Esophagus mucosa (tissue), 1 donor: Measurements from ENCODE around the gene CLDN5. TPM values are rescaled to one million over a fixed set of nuclear protein-coding genes. Genes with fewer than 3 reads are reported as not detected.
A peak's percentile ranks its signal among the peaks of the same experiment; 100 is the strongest.

Source experiments
- ATAC-seq: fragments of 200-7000 bp; cut with Tn5 transposase; one replicate; pipeline ENCODE4 v1.9.1; 2020
- total RNA-seq: library from RNA; stranded (reverse); gene quantifications from one replicate; pipeline ENCODE4 v1.2.4, GENCODE V29; 2023
- donor health status: DM: yes; HTN: yes; CAD: no.

The CLDN5 gene
- total RNA-seq, 1 donor from 2014 or later, result 10.4 TPM

GRCh38 chr22:19478901-19479354 is 45.3 kb downstream of the CLDN5 start, which contains the start of gene UFD1:
UFD1 (minus strand) TSS chr22:19479193; CDS start chr22:19479085, 108 bp downstream.
- peak; percentile 72 for ATAC-seq

- peak; percentile 4 for ATAC-seq
Observed at GRCh38 chr22:19478045-19478900, 45.9 kb downstream of the CLDN5 start.

DNA sequence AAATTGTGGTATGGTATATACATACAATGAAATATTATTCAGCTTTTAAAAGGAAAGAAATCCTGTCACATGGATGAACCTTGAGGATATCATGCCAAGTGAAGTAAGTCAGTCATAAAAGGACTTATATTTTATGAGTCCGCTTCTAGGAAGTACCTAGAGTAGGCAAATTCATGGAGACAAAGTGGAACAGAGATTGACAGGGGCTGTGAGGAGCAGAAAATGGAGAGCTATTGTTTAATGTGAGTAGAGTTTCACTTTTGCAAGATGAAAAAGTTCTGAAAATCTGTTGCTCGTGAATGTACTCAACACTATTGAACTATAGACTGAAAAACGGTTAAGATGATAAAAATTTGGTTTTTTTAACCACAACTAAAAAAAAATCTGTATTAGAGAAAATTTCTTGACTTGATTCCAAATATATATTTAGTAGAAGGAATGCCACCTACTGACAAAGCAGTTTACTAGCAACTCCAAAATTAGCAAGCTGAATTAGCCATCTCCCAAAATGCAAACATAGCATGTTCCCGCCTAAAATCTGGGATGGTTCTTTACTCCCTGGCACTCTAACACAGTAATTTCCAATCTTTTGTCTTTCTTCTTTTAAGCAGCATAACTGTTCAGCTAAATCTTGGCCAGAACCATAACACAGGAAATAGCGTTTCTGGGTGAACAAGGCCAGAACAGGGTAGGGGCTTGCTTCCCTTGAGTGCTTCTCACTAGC is 46.7 kb downstream of the CLDN5 start:
- no peak for ATAC-seq

DNA sequence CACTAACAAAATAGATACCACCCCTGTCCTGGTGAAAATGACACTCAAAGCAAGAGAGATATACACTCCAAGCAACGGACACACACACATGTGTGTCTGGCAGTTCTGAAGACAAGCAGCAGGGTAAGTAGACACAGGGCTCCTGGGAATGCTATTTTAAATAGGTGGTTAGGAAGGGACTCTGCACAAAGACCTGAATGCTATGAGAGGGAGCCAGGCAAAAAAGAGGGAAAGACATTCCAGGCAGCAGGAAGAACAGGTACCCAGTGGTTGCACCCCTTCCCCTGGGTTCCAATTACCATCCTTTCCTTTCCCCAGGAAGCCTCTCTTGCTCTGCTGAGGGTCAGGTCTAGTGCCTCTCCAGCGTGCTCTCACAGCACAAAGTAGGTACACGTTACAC is 48.2 kb downstream of the CLDN5 start:
- no peak for ATAC-seq

DNA sequence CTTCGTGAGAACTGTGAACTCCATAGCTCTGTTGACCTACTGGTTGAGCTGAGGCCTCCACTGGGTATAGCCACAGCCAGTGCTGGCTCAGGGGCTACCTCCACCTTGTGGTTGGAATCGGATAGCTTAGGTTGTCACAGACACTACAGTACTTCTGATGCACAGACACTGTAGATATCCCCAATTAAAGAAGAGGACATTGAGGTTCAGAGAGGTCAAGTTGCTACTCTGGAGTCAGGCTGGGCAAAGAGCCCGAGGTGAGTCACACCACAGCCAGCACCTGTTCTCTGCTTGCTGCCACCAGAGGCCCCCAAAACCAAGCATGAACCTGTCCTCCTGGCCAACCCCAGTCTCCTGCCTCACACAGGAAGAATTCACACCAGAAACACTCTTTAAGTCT is 50.6 kb downstream of the CLDN5 start:
- peak; percentile 19 for ATAC-seq

Other genes with a start within 250 kb of the CLDN5 start
- 6.8 TPM for gene CLTCL1, start 232.7 kb downstream of the CLDN5 start, total RNA-seq
- 15.8 TPM for gene HIRA, start 92.7 kb downstream of the CLDN5 start, total RNA-seq
- gene MRPL40, start 91.9 kb downstream of the CLDN5 start, total RNA-seq, result 26.4 TPM
- gene C22orf39, start 76.7 kb downstream of the CLDN5 start, total RNA-seq, result 11.8 TPM
- 57.9 TPM for gene UFD1, start 45.2 kb downstream of the CLDN5 start, total RNA-seq
- gene CDC45, start 44.5 kb downstream of the CLDN5 start, total RNA-seq, result 10.0 TPM
- 31.3 TPM for gene SEPTIN5, start 190.1 kb upstream of the CLDN5 start, total RNA-seq
- 2.0 TPM for gene GP1BB, start 199.1 kb upstream of the CLDN5 start, total RNA-seq
- gene TBX1, start 236.4 kb upstream of the CLDN5 start, total RNA-seq, result 1.1 TPM